Measurements from ENCODE around the gene SKAP2. TPM values are rescaled to one million over a fixed set of nuclear protein-coding genes. Genes with fewer than 3 reads are reported as not detected.

The SKAP2 gene
- total RNA-seq, 4 donors from 2014 or later: 27.5 to 45.2 (median 31.9) TPM

DNA sequence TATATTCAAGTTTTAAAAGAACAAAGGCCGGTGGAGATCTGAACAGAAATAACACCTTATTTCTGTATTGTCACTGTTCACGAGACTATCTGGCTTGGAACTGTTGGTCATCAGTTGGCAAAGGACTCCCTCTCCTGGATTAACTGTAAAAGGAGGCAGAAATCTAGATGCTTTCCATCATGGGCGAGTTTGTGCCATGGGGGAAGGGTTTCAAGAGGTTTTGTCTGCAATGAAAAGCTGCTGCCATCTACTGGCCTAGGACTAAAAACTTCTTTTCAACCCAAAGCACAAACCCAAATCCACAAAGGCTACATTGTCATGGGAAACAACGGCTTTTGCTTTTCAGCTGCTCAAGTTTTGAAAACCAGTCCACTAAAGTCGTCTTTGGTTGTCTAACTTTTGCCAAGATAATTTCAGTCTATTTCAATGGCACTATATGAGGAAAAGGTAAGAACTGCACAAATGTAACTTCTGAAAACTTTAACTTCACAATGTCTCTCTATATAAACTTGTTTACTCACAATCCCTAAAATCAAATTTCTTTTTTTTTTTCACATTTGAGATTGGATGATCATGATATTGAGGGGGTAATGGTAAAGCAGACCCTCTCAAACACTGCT, 196.8 kb downstream of the SKAP2 start:
- TF ChIP-seq CTCF (IDR thresholded peaks at IDR 0.05; ENCODE audit: low read depth): no peak

DNA sequence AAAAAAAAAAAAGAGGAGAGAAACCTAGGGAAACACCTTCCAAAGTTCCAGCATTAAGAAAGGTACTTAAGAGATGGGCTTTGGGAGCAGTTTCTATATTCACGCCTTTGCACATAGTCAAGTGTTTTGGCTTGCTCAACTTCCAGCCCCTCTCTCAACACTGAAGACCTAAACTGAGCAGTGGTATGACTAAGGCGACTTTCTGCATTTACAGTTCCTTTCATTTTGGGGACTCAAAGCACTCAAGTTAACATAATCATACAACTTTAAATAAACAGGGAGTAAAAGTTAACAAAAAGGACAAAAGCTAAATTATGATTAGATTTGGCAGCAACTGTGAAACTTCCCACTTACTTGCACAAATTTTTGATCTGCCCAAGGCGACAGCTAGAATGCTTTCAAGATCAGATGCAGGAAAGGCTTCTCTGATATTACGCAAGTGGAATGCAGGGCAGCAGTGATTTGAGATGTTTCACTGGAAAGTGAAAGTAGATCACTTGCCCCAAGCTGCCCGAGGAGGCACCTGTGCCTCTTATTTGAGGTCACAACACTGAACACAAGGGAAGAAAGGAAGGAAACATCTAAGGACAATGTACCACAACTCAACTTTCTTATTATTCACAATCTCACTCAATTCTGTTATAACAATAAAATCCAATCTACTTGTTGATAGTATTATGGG, 199.5 kb downstream of the SKAP2 start:
- no peak for TF ChIP-seq CTCF (IDR thresholded peaks at IDR 0.05; ENCODE audit: low read depth)

DNA sequence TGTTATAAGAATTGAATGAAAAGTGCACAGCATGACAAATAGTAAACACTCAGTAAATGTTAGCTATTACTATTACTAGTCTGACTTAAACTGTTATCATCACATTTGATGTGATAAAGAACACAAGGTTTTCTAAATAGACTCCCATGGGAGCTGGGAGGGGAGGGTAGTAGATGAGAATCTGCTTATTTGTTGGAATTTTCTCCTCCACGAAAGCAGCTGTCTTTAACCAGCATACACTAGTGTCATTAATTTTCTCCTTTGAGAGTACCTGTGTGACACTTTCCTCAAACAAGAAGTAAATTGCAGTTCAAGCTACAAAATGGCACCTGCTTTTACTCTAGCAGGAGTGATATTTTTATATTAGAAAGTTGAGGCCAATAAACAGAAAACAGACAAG, 200.1 kb downstream of the SKAP2 start:
- TF ChIP-seq CTCF (IDR thresholded peaks at IDR 0.05; ENCODE audit: low read depth): no peak

DNA sequence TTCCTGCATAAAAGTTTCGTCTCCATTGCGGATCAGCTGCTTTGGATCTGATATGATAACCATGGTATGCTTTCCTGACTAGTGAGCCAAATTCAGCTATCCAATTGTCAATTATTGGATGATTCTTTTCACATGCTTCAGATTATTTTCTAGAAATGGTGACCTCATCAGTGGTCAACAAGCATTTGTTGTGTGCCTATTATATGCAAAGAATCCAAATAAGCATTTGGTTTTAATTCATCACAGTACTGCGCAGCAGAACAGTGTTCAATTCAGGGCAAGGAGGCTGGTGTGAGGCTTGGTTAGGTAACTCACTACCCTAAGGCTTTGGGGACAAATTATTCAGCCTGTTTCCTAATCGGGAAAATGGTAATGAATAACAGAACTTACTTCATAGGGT, 200.5 kb downstream of the SKAP2 start:
- no peak for TF ChIP-seq CTCF (IDR thresholded peaks at IDR 0.05; ENCODE audit: low read depth)

DNA sequence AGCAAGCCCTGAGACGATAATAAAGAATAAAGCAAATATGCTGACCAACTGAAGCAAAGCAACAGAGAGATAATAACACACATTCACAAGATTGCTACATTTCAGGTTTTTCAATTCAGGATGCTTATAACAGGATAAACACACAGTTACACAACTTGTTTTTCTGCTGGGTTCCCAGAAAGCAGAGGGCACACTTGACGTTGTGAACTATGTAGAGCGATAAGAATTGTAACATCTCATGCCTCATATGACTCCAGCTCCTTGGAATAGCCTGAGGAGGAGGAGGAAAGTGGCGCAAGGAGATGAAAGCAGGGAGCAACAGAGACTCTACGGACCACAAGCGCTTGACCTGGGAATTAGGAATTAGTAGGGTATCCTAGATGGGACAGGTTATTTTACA, 201.7 kb downstream of the SKAP2 start:
- TF ChIP-seq CTCF (IDR thresholded peaks at IDR 0.05; ENCODE audit: low read depth): no peak

DNA sequence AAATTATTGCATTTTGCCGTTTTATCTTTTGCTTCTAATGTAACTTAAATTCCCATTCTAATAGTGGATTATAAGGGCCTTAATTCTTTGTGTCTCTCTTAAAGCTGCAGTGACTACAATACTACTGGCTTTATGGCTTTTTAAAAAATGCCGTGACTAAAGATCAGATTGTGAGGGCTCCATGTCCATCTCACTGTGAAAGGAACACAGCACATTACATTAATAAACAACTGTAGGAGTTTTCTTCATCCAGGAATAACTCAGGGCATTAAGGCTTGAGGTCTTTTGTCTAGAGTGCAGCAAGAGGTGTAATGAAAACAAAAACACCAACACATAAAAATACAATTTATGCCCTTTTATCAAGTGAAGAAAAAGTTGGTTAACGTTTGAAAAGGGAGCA, 205.3 kb downstream of the SKAP2 start:
- no peak for TF ChIP-seq CTCF (IDR thresholded peaks at IDR 0.05; ENCODE audit: low read depth)

- TF ChIP-seq CTCF (IDR thresholded peaks at IDR 0.05; ENCODE audit: low read depth): no peak
These were observed 205.9 kb downstream of the SKAP2 start for GRCh38 chr7:26658389-26659084.

Data from subcutaneous adipose tissue (tissue), 4 donors.